Sigmoid colon (tissue), 7 donors: Measurements from ENCODE around the gene NLGN1. TPM values are rescaled to one million over a fixed set of nuclear protein-coding genes. Genes with fewer than 3 reads are reported as not detected.
A peak's percentile ranks its signal among the peaks of the same experiment; 100 is the strongest.

Experiments used
- DNase-seq: peaks from one replicate; pipeline ENCODE4 v3.0.0-alpha.2; 2019
- H3K27ac ChIP-seq, 4 donors: fragments of 200-600 bp; sonication (generic); one replicate each; pipeline ENCODE4 v1.5.1; 2016 to 2019; ENCODE audit warnings: mild to moderate bottlenecking in 1 of 4
- H3K27me3 ChIP-seq, 3 donors: fragments of 200-600 bp; sonication (generic); one replicate each; pipeline ENCODE4 v1.5.1; 2019; ENCODE audit warnings: mild to moderate bottlenecking in 1 of 3
- H3K36me3 ChIP-seq, 4 donors: fragments of 200-600 bp; sonication (generic); one replicate each; pipeline ENCODE4 v1.5.1; 2016 to 2019
- H3K4me1 ChIP-seq, 4 donors: fragments of 200-600 bp; sonication (generic); one replicate each; pipeline ENCODE4 v1.5.1; 2017 to 2019
- H3K4me3 ChIP-seq, 4 donors: fragments of 200-600 bp; sonication (generic); one replicate each; pipeline ENCODE4 v1.5.1; 2017 to 2019; ENCODE audit warnings: mild to moderate bottlenecking in 2 of 4, moderate library complexity in 1 of 4
- H3K9me3 ChIP-seq, 4 donors: fragments of 200-600 bp in 3 of 4; sonication (generic) in 3 of 4; one replicate each; pipeline versions ENCODE4 v1.5.1 to v1.6.1; 2013 to 2019
- EP300 ChIP-seq, 4 donors: sonication (generic); formaldehyde crosslinking; IDR thresholded peaks; one replicate each; pipeline ENCODE4 v1.6.1; 2017; ENCODE audit warnings: antibody characterized with exemption in 4 of 4
- POLR2A ChIP-seq, 2 donors: fragments of 450-650 bp; IDR thresholded peaks; one replicate each; pipeline ENCODE4 v1.6.1; 2016; ENCODE audit warnings: antibody characterized with exemption in 2 of 2, mild to moderate bottlenecking in 2 of 2, moderate library complexity in 2 of 2
- POLR2AphosphoS5 ChIP-seq, 4 donors: sonication (generic); formaldehyde crosslinking; IDR thresholded peaks; one replicate each; pipeline ENCODE4 v1.6.1; 2017; ENCODE audit warnings: antibody characterized with exemption in 4 of 4
- WGBS, 2 donors: extraction: QIAGEN DNeasy Blood & Tissue Kit; methylation state at CpG; one replicate each; pipeline ENCODE4 v1.1.7; 2013; 5-methylcytosine and 5-hydroxymethylcytosine counted together
- intact Hi-C: fragments of 100-400 bp; cut with DNase I; formaldehyde crosslinking; loops from one replicate; pipeline ENCODE4 v1.15.1; 2023
- polyA plus RNA-seq, 3 donors: library from polyadenylated mRNA; stranded (reverse); fragments of 200-250 nt; gene quantifications; one replicate each; pipeline ENCODE4 v1.2.3, GENCODE V29; 2013
- total RNA-seq, 4 donors: library from RNA; depleted of rRNA; stranded (reverse); fragments of >200 nt; gene quantifications; one replicate each; pipeline ENCODE4 v1.1.0, GENCODE V29; 2016
- TF ChIP-seq, protein P1 (sequence below), 4 experiments: fragments of 450-650 bp in 3 of 4; fragments of 200-600 bp in 1 of 4; IDR thresholded peaks; one replicate each; pipeline ENCODE4 v1.5.1; 2016 to 2019; ENCODE audit warnings: antibody characterized with exemption in 4 of 4, mild to moderate bottlenecking in 3 of 4, moderate library complexity in 2 of 4
- donor health status: healthy with polysubstance abuse.
- donor health status: Bipolar disorder and iron deficiency.
- donor health status: healthy.

NLGN1 gene
- total and polyA plus RNA-seq, 7 donors: under 0.01 to 33.5 (median 28.3) TPM; not detected in 1

DNA sequence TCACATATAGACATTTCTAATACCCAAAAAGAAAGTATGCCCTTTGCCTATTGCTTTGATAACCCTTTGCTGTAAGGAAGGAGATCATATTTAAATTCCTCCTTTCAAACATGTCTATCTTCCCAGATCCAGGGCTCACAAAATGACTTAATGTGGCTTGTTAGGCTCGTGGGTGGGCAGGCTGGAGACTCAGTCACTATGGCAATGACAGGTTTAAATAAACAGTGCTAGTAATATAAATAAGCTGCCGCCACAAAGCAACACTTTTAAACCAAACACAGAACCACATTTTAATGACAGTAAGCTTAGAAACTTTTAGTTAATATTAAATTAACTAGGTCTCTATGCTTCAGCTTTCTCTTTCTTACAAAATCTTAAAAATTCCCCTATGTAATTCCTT is 845.6 kb downstream of the NLGN1 start:
- intact Hi-C loops: no loop called here
- Histone ChIP-seq H3K4me1 (peaks cover 0 to 37% (median 25%) of the 10 kb centered on the region in 4 donors), H3K27ac (peak overlapping the region in 3 of 4 donors; percentile 11 to 26 (median 22)), H3K36me3 (no peaks in the 10 kb centered on the region), H3K9me3 (no peaks in the 10 kb centered on the region), H3K27me3 (no peaks in the 10 kb centered on the region), H3K4me3 (no peak overlapping the region)
- 27 to 44% methylated on average over 2 of the region's 2 CpGs for whole genome bisulfite sequencing, 2 donors
- TF ChIP-seq POLR2A (IDR thresholded peaks at IDR 0.05) (no peak), EP300 (IDR thresholded peaks at IDR 0.05) (no peak), POLR2AphosphoS5 (IDR thresholded peaks at IDR 0.05) (no peak)
- TF ChIP-seq, protein P1, sequence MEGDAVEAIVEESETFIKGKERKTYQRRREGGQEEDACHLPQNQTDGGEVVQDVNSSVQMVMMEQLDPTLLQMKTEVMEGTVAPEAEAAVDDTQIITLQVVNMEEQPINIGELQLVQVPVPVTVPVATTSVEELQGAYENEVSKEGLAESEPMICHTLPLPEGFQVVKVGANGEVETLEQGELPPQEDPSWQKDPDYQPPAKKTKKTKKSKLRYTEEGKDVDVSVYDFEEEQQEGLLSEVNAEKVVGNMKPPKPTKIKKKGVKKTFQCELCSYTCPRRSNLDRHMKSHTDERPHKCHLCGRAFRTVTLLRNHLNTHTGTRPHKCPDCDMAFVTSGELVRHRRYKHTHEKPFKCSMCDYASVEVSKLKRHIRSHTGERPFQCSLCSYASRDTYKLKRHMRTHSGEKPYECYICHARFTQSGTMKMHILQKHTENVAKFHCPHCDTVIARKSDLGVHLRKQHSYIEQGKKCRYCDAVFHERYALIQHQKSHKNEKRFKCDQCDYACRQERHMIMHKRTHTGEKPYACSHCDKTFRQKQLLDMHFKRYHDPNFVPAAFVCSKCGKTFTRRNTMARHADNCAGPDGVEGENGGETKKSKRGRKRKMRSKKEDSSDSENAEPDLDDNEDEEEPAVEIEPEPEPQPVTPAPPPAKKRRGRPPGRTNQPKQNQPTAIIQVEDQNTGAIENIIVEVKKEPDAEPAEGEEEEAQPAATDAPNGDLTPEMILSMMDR (IDR thresholded peaks at IDR 0.05): no peak
- DNase-seq: no peak

DNA sequence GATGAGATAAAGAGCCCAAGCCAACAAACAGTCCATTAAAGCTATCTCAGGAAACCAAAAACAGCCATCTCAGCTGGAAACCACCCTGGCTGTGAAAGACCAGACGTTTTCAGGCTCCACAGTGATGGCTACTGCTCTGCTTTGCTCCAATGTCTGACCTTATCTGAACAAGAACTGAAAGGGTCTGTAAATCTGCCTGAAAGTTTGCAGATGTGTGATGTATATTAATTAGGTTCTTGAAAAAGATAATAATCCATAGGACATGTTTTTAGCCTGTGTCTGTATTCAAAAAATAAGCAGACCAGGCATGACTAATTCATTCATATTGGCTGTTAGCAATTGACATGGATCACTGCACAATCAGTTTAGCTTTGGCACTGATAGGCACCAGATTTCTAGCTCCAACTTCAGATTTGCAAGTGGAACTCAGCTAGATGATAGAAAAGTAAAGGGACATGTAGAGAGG is 850.2 kb downstream of the NLGN1 start:
- H3K27ac ChIP-seq: no peak overlapping the region
- WGBS, 2 donors: 10 to 42% methylated on average over 1 of the region's 1 CpG

DNA sequence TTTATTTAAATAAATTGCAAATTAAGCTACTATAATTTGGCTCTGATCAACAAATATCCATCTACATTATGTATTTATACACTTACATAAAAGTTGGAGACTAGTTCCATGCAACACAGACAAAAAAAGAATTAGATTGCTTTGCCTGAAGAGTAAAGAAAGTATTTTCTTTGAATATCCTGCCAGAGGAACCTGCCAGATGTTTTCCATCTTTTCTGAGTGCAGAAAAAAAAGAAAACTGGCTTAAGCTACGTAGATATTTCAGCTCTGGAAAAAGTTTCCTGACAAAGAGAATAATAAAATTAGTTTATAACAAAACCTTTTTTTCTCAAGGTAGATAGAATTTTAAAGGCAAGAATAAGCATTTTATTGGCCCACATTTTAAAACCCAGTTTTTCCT is 854.1 kb downstream of the NLGN1 start:
- Histone ChIP-seq H3K4me3 (no peak overlapping the region), H3K4me1 (peaks cover 0 to 38% (median 8%) of the 10 kb centered on the region in 4 donors), H3K27ac (no peak overlapping the region), H3K27me3 (no peaks in the 10 kb centered on the region), H3K36me3 (no peaks in the 10 kb centered on the region), H3K9me3 (no peaks in the 10 kb centered on the region)
- no peak for DNase-seq
- WGBS, 2 donors: 59 to 65% methylated on average over 1 of the region's 1 CpG
- intact Hi-C loops: no loop called here
- TF ChIP-seq EP300 (IDR thresholded peaks at IDR 0.05): no peak
- TF ChIP-seq POLR2AphosphoS5 (IDR thresholded peaks at IDR 0.05): peak in 2 of 4 donors; percentile 18 to 60

More for the DNA sequence above, 850.2 kb downstream of the NLGN1 start:
- TF ChIP-seq POLR2A (IDR thresholded peaks at IDR 0.05) (no peak), POLR2AphosphoS5 (IDR thresholded peaks at IDR 0.05) (no peak), EP300 (IDR thresholded peaks at IDR 0.05) (no peak)
- TF ChIP-seq, protein P1 (IDR thresholded peaks at IDR 0.05): no peak
- H3K27me3 ChIP-seq: no peaks in the 10 kb centered on the region
- H3K4me1 ChIP-seq: peaks cover 0 to 59% (median 25%) of the 10 kb centered on the region in 4 donors
- H3K4me3 ChIP-seq: no peak overlapping the region
- no peaks in the 10 kb centered on the region for H3K9me3 ChIP-seq
- DNase-seq: no peak
- H3K36me3 ChIP-seq: no peaks in the 10 kb centered on the region
- intact Hi-C loops: no loop called here

DNA sequence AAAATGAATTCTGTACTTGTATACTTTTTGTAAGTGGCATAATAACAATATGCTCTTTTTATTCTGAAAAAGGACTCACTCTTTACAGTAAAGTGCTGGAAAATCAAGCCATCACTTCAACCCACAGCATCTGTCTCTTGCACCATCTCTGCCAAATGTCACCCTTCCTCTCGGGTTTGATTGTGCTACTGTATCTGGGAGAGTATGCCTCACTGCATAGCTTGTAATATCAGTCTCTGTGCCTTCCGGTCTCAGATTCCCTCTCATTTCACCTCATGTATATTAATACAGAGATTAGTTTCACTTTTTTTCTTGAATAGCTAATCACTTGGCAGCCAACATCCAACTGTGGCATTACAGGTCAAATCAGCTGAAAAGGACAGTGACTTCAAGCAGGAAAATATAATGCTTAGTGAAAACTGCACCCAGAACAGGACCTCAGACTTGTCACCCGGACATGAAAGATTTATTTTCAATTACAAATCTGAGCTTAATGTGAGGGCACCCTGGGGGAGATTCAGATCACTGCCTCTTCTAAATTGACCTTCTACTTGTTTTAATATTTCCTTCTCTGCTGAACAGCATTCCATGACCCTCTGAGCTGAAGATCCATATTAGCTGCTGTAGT is 855.8 kb downstream of the NLGN1 start:
- Histone ChIP-seq H3K4me1 (peaks cover 0 to 38% (median 8%) of the 10 kb centered on the region in 4 donors), H3K9me3 (no peaks in the 10 kb centered on the region), H3K4me3 (no peak overlapping the region), H3K27ac (no peak overlapping the region), H3K36me3 (no peaks in the 10 kb centered on the region), H3K27me3 (no peaks in the 10 kb centered on the region)
- DNase-seq: no peak
- 74 to 81% methylated on average over 3 of the region's 3 CpGs for WGBS, 2 donors
- intact Hi-C loops: no loop called here
- no peak for TF ChIP-seq POLR2A (IDR thresholded peaks at IDR 0.05)
- TF ChIP-seq, protein P1 (IDR thresholded peaks at IDR 0.05): no peak
- TF ChIP-seq POLR2AphosphoS5 (IDR thresholded peaks at IDR 0.05): no peak
- TF ChIP-seq EP300 (IDR thresholded peaks at IDR 0.05): no peak

DNA sequence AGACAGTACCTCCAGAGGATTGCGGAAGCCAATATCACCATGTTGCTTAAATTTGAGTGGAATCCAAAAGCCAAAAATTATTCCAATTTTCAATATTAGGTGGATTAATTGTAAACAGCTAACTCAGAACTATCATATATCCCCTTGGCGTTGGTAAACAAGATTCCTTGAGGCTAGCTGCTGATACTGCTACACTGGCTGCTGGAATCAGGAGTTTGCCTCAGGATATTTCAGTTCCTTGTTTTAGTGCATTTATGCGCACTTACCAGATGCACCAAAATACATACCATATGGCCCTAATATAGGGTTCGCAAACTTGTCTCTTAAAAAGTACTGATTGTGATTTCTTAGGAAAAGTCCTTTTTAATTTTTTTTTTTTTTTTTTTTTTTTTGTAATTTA is 856.4 kb downstream of the NLGN1 start:
- 93 to 94% methylated on average over 4 of the region's 4 CpGs for WGBS, 2 donors
- no peak overlapping the region for H3K4me3 ChIP-seq
- H3K27me3 ChIP-seq: no peaks in the 10 kb centered on the region
- no peak overlapping the region for H3K27ac ChIP-seq
- TF ChIP-seq, protein P1 (IDR thresholded peaks at IDR 0.05): no peak
- TF ChIP-seq POLR2A (IDR thresholded peaks at IDR 0.05): no peak
- TF ChIP-seq POLR2AphosphoS5 (IDR thresholded peaks at IDR 0.05): no peak
- TF ChIP-seq EP300 (IDR thresholded peaks at IDR 0.05): no peak
- H3K36me3 ChIP-seq: no peaks in the 10 kb centered on the region
- H3K9me3 ChIP-seq: no peaks in the 10 kb centered on the region
- intact Hi-C loops: no loop called here
- peaks cover 0 to 38% (median 8%) of the 10 kb centered on the region in 4 donors for H3K4me1 ChIP-seq
- no peak for DNase-seq
